Hepatocyte (in vitro differentiated cells): ENCODE results near the gene PLEKHG3. TPM values are rescaled to one million over a fixed set of nuclear protein-coding genes. Genes with fewer than 3 reads are reported as not detected.

Experiments
- DNase-seq: peaks from one replicate; pipeline ENCODE4 v3.0.0-alpha.2; 2016; ENCODE audit warnings: low spot score
- H2AFZ ChIP-seq: fragments of 200-600 bp; sonication (generic); 2 replicates; pipeline ENCODE4 v1.6.0; 2016; ENCODE audit warnings: antibody characterized with exemption, mild to moderate bottlenecking
- H3K27ac ChIP-seq: fragments of 200-600 bp; sonication (generic); 2 replicates; pipeline ENCODE4 v1.5.1; 2016; ENCODE audit warnings: mild to moderate bottlenecking
- H3K27me3 ChIP-seq: fragments of 200-600 bp; sonication (generic); 2 replicates; pipeline ENCODE4 v1.6.1; 2016
- H3K36me3 ChIP-seq: fragments of 200-600 bp; sonication (generic); replicated peaks from 2 replicates; pipeline ENCODE4 v1.5.1; 2016; ENCODE audit warnings: low read depth; ENCODE audit not compliant: insufficient read depth
- H3K4me1 ChIP-seq: fragments of 200-600 bp; sonication (generic); 2 replicates; pipeline ENCODE4 v1.5.1; 2016; ENCODE audit warnings: mild to moderate bottlenecking, moderate library complexity; ENCODE audit not compliant: insufficient read depth
- H3K4me2 ChIP-seq: fragments of 200-600 bp; sonication (generic); 2 replicates; pipeline ENCODE4 v1.6.0; 2016
- H3K4me3 ChIP-seq: fragments of 200-600 bp; sonication (generic); 2 replicates; pipeline ENCODE4 v1.5.1; 2016; ENCODE audit warnings: mild to moderate bottlenecking
- H3K79me2 ChIP-seq: fragments of 200-600 bp; sonication (generic); 2 replicates; pipeline ENCODE4 v1.6.0; 2017; ENCODE audit warnings: mild to moderate bottlenecking
- H3K9me2 ChIP-seq: fragments of 200-600 bp; sonication (generic); replicated peaks from 2 replicates; pipeline ENCODE4 v1.6.0; 2017; ENCODE audit warnings: mild to moderate bottlenecking; ENCODE audit not compliant: insufficient read depth
- H3K9me3 ChIP-seq: fragments of 200-600 bp; sonication (generic); 2 replicates; pipeline ENCODE4 v1.5.1; 2016; ENCODE audit warnings: low read depth, mild to moderate bottlenecking
- H4K20me1 ChIP-seq: fragments of 200-600 bp; sonication (generic); 2 replicates; pipeline ENCODE4 v1.6.0; 2016; ENCODE audit warnings: mild to moderate bottlenecking; ENCODE audit not compliant: insufficient read depth, poor library complexity, severe bottlenecking
- EZH2 ChIP-seq: fragments of 200-600 bp; sonication (generic); IDR thresholded peaks from 2 replicates; pipeline ENCODE4 v1.6.1; 2016; ENCODE audit warnings: antibody characterized with exemption, mild to moderate bottlenecking, borderline replicate concordance
- EZH2phosphoT487 ChIP-seq: fragments of 200-600 bp; sonication (generic); IDR thresholded peaks from one replicate; pipeline ENCODE4 v1.6.1; 2018; ENCODE audit warnings: antibody characterized with exemption, mild to moderate bottlenecking, low read depth, moderate library complexity; ENCODE audit not compliant: unreplicated experiment, severe bottlenecking
- WGBS: methylation state at CpG from one replicate; pipeline ENCODE4 v1.1.6; 2016; ENCODE audit warnings: low lambda C conversion rate; ENCODE audit errors: missing lambda C conversion rate; 5-methylcytosine and 5-hydroxymethylcytosine counted together
- polyA plus RNA-seq: library from polyadenylated mRNA; unstranded; fragments of >200 nt; fragmentation: Nextera tagmentation; extraction: Ambion mirVana; gene quantifications from 2 replicates; pipeline ENCODE4 v1.2.1, GENCODE V29; 2016
- total RNA-seq: library from RNA; depleted of rRNA; stranded (reverse); fragments of >200 nt; gene quantifications from 2 replicates; pipeline ENCODE4 v1.2.3, GENCODE V29; 2014
- TF ChIP-seq, protein P1 (sequence below): fragments of 200-600 bp; sonication (generic); IDR thresholded peaks from 2 replicates; pipeline ENCODE4 v1.5.1; 2016; ENCODE audit warnings: antibody characterized with exemption, mild to moderate bottlenecking; ENCODE audit not compliant: poor library complexity

PLEKHG3 gene
- total and polyA plus RNA-seq, 2 experiments from 2014 or later = 42.7 to 54.2 TPM

DNA sequence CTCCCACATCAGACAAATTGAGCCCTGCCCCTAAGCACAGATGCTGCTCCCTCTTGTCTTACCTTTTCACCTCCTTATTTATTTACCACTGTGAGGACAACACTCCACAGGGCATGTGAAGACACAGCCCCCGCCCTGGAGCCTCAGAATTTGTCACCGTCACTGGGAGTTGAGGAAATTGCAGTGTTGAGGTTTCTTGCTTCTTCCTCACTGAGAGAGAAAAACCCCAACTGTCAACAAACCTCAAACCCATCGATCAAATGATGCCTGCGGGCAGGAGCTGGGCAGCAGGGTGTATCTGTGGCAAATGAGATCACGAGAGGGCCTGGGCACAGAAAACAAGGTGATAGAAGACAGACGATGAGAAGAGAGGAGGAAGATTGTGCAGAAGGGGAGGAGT lies 30.5 kb upstream of the PLEKHG3 start:
- 73% methylated on average over 6 of the region's 6 CpGs for WGBS

DNA sequence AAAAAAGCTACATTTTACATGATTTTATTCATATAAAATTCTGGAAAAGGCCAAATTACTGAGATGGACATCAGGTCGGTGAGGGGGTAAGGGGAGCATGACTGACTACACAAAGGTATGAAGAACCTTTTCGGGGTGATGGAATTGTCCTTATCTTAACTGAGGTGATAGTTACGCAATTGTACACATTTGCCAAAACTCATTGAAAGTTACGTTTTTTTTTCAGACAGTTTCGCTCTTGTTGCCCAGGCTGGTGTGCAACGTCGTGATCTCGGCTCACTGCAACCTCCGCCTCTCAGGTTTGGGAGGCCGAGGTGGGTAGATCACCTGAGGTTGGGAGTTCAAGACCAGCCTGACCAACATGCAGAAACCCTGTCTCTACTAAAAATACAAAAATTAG lies 29.4 kb upstream of the PLEKHG3 start:
- Histone ChIP-seq H3K9me2 (no peaks in the 10 kb centered on the region), H3K27me3 (no peaks in the 10 kb centered on the region), H3K4me2 (no peak overlapping the region), H4K20me1 (no peaks in the 10 kb centered on the region), H2AFZ (no peak overlapping the region), H3K27ac (no peak overlapping the region), H3K9me3 (no peaks in the 10 kb centered on the region), H3K4me3 (no peak overlapping the region), H3K79me2 (no peaks in the 10 kb centered on the region), H3K4me1 (peaks cover 5% of the 10 kb centered on the region), H3K36me3 (no peaks in the 10 kb centered on the region)
- DNase-seq = no peak
- WGBS = 83% methylated on average over 10 of the region's 10 CpGs
- TF ChIP-seq EZH2 (no peak), EZH2phosphoT487 (no peak)
- TF ChIP-seq, protein P1, sequence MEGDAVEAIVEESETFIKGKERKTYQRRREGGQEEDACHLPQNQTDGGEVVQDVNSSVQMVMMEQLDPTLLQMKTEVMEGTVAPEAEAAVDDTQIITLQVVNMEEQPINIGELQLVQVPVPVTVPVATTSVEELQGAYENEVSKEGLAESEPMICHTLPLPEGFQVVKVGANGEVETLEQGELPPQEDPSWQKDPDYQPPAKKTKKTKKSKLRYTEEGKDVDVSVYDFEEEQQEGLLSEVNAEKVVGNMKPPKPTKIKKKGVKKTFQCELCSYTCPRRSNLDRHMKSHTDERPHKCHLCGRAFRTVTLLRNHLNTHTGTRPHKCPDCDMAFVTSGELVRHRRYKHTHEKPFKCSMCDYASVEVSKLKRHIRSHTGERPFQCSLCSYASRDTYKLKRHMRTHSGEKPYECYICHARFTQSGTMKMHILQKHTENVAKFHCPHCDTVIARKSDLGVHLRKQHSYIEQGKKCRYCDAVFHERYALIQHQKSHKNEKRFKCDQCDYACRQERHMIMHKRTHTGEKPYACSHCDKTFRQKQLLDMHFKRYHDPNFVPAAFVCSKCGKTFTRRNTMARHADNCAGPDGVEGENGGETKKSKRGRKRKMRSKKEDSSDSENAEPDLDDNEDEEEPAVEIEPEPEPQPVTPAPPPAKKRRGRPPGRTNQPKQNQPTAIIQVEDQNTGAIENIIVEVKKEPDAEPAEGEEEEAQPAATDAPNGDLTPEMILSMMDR = no peak

More for the DNA sequence above, 30.5 kb upstream of the PLEKHG3 start:
- H3K4me3 ChIP-seq = no peak overlapping the region
- H3K79me2 ChIP-seq = no peaks in the 10 kb centered on the region
- TF ChIP-seq, protein P1 = no peak
- TF ChIP-seq EZH2phosphoT487 = no peak
- TF ChIP-seq EZH2 = no peak
- no peaks in the 10 kb centered on the region for H3K9me2 ChIP-seq
- H3K27me3 ChIP-seq = no peaks in the 10 kb centered on the region
- no peaks in the 10 kb centered on the region for H4K20me1 ChIP-seq
- H3K9me3 ChIP-seq = no peaks in the 10 kb centered on the region
- H3K27ac ChIP-seq = no peak overlapping the region
- H3K4me2 ChIP-seq = no peak overlapping the region
- peaks cover 3% of the 10 kb centered on the region for H3K4me1 ChIP-seq
- no peak for DNase-seq
- H3K36me3 ChIP-seq = no peaks in the 10 kb centered on the region
- no peak overlapping the region for H2AFZ ChIP-seq

DNA sequence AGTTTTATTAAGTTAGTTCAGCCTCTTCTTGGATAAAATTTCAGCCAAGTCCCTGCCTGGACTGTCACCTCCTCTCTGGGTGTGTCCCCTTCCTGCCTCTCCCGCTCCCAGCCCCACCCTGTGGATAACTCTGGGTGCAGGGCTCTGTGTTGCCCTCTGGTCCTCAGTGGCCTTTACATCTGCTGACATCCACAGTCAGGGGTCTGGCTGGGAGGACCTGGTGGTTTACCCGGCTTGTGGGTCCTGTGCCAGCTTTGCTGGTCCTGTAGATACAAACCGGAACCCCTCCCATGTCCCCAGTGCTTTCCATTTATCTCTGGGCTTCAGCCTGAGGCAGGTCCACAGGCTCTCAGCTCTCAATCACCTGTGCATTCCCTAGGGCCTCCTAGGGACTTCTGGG lies 28.9 kb upstream of the PLEKHG3 start:
- no peak overlapping the region for H3K4me3 ChIP-seq

More for the DNA sequence above, 28.9 kb upstream of the PLEKHG3 start:
- Histone ChIP-seq H4K20me1 (no peaks in the 10 kb centered on the region), H3K9me2 (no peaks in the 10 kb centered on the region), H3K4me2 (no peak overlapping the region), H3K79me2 (no peaks in the 10 kb centered on the region), H3K9me3 (no peaks in the 10 kb centered on the region), H3K27ac (no peak overlapping the region), H3K4me1 (peaks cover 10% of the 10 kb centered on the region), H3K36me3 (no peaks in the 10 kb centered on the region), H2AFZ (no peak overlapping the region), H3K27me3 (no peaks in the 10 kb centered on the region)
- TF ChIP-seq, protein P1 = no peak
- TF ChIP-seq EZH2phosphoT487 = no peak
- no peak for DNase-seq
- 91% methylated on average over 3 of the region's 3 CpGs for WGBS
